Measurements from ENCODE around the gene FBXO34.

FBXO34 gene

DNA sequence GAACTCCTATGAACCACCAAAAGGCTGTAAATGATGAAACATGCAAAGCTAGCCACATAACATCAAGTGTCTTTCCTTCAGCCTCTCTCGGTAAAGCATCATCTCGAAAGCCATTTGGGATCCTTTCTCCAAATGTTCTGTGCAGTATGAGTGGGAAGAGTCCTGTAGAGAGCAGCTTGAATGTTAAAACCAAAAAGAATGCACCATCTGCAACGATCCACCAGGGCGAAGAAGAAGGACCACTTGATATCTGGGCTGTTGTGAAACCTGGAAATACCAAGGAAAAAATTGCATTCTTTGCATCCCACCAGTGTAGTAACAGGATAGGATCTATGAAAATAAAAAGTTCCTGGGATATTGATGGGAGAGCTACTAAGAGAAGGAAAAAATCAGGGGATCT, 79.2 kb downstream of the FBXO34 start:
- ChIA-PET POLR2A (no interaction called here), CTCF (interaction anchor here (1.1 to 5.0 kb wide), 4 partner anchors 17 to 260 kb away, joined by 3 to 21 read pairs (median 6); no protein-coding TSS in a partner anchor)
- no peak for DNase-seq (ENCODE audit: extremely low spot score)
- TF ChIP-seq, protein P1, sequence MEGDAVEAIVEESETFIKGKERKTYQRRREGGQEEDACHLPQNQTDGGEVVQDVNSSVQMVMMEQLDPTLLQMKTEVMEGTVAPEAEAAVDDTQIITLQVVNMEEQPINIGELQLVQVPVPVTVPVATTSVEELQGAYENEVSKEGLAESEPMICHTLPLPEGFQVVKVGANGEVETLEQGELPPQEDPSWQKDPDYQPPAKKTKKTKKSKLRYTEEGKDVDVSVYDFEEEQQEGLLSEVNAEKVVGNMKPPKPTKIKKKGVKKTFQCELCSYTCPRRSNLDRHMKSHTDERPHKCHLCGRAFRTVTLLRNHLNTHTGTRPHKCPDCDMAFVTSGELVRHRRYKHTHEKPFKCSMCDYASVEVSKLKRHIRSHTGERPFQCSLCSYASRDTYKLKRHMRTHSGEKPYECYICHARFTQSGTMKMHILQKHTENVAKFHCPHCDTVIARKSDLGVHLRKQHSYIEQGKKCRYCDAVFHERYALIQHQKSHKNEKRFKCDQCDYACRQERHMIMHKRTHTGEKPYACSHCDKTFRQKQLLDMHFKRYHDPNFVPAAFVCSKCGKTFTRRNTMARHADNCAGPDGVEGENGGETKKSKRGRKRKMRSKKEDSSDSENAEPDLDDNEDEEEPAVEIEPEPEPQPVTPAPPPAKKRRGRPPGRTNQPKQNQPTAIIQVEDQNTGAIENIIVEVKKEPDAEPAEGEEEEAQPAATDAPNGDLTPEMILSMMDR (IDR thresholded peaks at IDR 0.05; ENCODE audit: control extremely low read depth, extremely low read depth, low read depth, missing control alignments), result no peak

DNA sequence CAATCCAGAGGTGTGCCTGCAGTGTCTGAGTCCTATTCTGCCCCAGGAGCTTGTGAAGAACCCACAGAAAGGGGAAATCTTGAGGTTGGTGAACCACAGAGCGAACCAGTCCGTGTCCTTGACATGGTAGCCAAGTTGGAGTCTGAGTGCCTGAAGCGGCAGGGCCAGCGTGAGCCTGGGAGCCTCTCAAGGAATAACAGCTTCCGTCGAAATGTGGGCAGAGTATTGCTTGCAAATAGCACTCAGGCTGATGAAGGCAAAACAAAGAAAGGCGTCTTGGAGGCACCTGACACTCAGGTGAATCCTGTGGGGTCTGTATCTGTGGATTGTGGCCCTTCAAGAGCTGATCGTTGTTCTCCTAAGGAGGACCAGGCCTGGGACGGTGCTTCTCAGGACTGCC, 79.9 kb downstream of the FBXO34 start:
- CTCF ChIA-PET, result interaction anchor here (1.1 to 6.7 kb wide), 5 partner anchors 17 to 261 kb away, joined by 3 to 56 read pairs (median 4); partner anchors contain the start of gene FBXO34
- no peak for DNase-seq (ENCODE audit: extremely low spot score)
- POLR2A ChIA-PET, result no interaction called here
- TF ChIP-seq, protein P1 (IDR thresholded peaks at IDR 0.05; ENCODE audit: control extremely low read depth, extremely low read depth, low read depth, missing control alignments), result no peak

DNA sequence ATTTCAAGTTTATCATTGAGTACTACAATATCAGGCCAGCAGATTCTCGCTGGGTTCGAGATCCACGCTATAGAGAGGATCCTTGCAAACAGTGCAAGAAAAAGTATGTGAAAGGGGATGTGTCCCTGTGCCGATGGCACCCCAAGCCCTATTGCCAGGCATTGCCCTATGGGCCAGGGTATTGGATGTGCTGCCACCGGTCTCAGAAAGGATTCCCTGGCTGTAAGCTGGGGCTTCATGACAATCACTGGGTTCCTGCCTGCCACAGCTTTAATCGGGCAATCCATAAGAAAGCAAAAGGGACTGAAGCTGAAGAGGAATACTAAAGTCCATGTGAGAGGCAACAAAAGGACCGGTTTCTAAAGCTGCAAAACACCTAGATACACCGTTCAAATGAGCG, 81.0 kb downstream of the FBXO34 start:
- TF ChIP-seq, protein P1 (IDR thresholded peaks at IDR 0.05; ENCODE audit: control extremely low read depth, extremely low read depth, low read depth, missing control alignments), result no peak
- ChIA-PET POLR2A (no interaction called here), CTCF (interaction anchor here (0.9 to 6.7 kb wide), 3 partner anchors 20 to 82 kb away, joined by 3 to 56 read pairs (median 4); partner anchors contain the start of gene FBXO34)
- DNase-seq (ENCODE audit: extremely low spot score), result no peak

DNA sequence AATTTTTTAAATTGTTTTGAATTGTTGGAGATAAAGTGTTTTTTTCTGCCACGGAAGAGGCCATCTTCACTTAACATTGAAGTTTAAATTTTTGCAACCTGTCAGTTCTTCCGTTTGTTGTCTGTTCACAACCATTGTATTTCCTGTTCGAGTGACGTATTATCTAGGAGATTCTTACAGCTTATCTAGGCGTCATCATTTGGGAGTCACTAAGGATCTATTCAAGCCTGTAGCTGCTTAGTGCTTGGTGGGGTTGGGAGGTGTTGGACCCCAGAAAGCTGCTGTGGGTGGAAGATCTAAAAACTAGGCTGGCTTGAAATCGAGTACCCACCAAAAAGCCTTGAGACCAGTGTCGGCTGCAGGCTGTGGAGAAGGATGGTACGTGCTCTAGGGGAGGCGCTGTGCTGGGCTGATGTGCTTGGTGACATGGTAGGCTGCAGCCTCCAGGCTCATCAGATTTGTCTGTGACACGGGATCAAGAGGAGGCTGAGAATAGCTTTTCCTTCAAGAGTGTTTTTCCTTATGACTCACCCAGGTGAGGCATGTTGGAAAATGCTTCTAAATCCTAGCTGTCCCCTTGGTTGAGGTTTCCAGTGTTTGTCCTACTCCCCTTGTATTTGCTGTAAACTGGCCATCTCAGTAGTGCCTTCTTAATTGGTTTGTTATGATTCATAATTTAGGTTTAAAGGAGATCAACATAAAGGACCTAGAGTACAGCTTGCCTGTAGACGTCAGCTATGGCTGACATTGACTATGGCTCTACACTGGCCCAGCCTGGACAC, 82.7 kb downstream of the FBXO34 start:
- ChIA-PET CTCF (interaction anchor here (0.6 to 6.7 kb wide), 46 partner anchors 8 to 293 kb away, joined by 3 to 56 read pairs (median 5); partner anchors contain the start of gene FBXO34), POLR2A (interaction anchor here (1.0 kb wide), 1 partner anchor 75 kb away, joined by 3 read pairs; no protein-coding TSS in a partner anchor)
- DNase-seq (ENCODE audit: extremely low spot score), result no peak
- TF ChIP-seq, protein P1 (IDR thresholded peaks at IDR 0.05; ENCODE audit: control extremely low read depth, extremely low read depth, low read depth, missing control alignments), result no peak

DNA sequence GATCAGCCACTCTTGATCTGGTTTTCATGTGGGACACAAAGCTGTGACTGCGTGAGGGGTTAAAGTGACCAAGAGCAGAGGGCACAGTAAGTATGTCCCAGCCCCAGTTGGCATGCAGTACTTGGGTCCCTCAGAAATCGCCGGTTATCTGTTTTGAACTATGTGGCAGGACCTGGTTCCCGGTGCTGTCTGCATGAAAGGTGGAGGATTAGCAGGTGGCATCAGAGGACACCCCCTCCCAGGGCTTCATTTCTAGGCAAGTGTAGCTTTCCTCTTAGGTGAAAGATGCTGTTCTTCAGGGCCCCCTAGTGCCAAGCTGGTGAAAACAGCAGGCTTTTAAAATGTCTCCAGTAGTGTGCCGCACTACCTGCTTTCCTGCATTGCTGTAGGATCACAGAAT, 83.3 kb downstream of the FBXO34 start:
- DNase-seq (ENCODE audit: extremely low spot score), result peak; percentile 63
- TF ChIP-seq, protein P1 (IDR thresholded peaks at IDR 0.05; ENCODE audit: control extremely low read depth, extremely low read depth, low read depth, missing control alignments), result peak; percentile 77
- CTCF ChIA-PET, result interaction anchor here (0.6 to 6.7 kb wide), 49 partner anchors 9 to 307 kb away, joined by 3 to 56 read pairs (median 5); partner anchors contain the start of gene FBXO34

DNA sequence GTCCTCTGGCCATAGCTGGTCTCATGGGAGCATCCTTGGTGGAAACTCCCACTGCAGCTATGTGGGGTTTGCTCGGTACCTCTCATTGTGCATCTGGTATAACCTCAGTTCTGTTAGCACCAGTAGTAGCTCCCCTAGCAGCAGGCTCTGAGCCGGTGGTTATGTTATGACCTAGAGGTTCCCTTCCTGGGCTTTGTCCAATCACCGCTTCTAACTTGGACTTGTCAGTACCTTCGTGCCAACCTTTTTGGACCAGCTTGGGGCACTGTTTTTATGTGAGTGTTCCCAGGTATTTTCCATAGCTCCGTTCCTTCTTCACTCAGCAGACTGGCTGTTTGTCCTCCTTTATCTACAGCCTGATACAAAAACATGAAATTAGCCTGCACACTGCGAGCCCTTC, 84.7 kb downstream of the FBXO34 start:
- ChIA-PET CTCF (interaction anchor here (1.2 to 6.7 kb wide), 19 partner anchors 9 to 1118 kb away, joined by 3 to 56 read pairs (median 9); partner anchors contain the start of gene FBXO34), POLR2A (no interaction called here)
- TF ChIP-seq, protein P1 (IDR thresholded peaks at IDR 0.05; ENCODE audit: control extremely low read depth, extremely low read depth, low read depth, missing control alignments), result no peak
- no peak for DNase-seq (ENCODE audit: extremely low spot score)

More for the DNA sequence above, 83.3 kb downstream of the FBXO34 start:
- POLR2A ChIA-PET, result interaction anchor here (0.6 to 1.0 kb wide), 2 partner anchors 76 to 79 kb away, joined by 3 read pairs; no protein-coding TSS in a partner anchor
